ENCODE data around the gene DGKD.

DGKD gene

DNA sequence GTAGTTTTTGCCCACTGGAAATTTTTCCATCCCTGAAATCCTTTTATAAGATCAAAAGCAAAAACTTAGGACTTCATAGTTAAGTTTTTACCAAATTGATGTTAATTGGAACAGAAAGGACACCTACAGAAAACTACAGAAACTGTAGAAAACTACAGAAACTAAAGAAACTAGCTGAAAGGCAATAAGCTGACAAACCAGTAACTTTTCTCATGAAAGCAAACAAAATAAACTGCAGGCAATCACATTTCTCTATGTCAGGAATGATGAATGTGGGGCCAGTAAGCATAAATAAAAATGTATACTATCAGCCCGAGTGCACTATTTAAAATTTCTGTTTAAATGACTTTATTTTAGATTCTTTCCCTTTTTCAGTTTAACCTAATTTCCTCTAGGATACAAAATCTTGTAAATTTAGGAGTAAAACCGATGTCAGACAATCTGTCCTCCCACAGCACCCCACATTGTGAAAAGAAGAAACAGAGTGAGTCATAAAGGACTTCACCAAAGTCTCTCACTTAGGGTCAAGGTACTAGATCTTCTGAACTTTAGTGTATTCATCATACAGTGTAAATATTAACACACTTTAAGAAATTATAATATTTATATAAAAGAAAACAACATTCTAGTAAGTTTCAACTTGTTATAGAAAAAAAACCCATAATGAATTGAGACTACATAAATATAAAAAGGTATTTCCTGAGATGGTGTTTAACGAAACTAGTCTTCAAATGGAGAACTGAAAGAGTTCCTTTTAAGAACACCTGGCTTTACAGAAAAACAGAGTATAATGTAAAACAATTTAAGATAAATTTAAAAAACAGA lies 165.7 kb downstream of the DGKD start:
- DNase-seq = no peak
